Endothelial cell of umbilical vein (primary cell): ENCODE measurements around the gene PCYT1B.

Experiments
- POLR2A ChIP-seq: IDR thresholded peaks from 2 replicates; pipeline ENCODE4 v1.6.1; 2012; ENCODE audit warnings: low read depth, mild to moderate bottlenecking, control low read depth, low read length
- POLR2AphosphoS5 ChIP-seq: IDR thresholded peaks from 2 replicates; pipeline ENCODE4 v1.6.1; 2012; ENCODE audit warnings: low read depth, mild to moderate bottlenecking, control low read depth, low read length, moderate library complexity; ENCODE audit not compliant: insufficient read depth

GRCh38 chrX:24542756-24543155, 104.4 kb downstream of the PCYT1B start:
- TF ChIP-seq POLR2A (no peak), POLR2AphosphoS5 (no peak)
